Heart left ventricle (tissue), 13 donors: ENCODE results near the gene DNAH14.

ENCODE experiments used
- CTCF ChIP-seq, 12 donors: fragments of 200-600 bp; sonication (generic) in 4 of 12; IDR thresholded peaks; one replicate each; pipeline versions ENCODE4 v1.5.0 to v1.8.0; 2018 to 2022; ENCODE audit warnings: antibody characterized with exemption in 12 of 12, mild to moderate bottlenecking in 5 of 12
- POLR2A ChIP-seq, 2 donors: fragments of 450-650 bp; IDR thresholded peaks; one replicate each; pipeline ENCODE4 v1.6.1; 2017; ENCODE audit warnings: antibody characterized with exemption in 2 of 2, mild to moderate bottlenecking in 2 of 2, moderate library complexity in 2 of 2
- donor health status: ischemic (EF 13 %, LVEDD 7.1; RV severe dilation, severe dysfunction).
- donor health status: DM: no; HTN: yes; CAD: no.
- donor health status: DM: no; HTN: no; CAD: no.
- donor health status: ischemic (EF 25% LVEDD 6.9; RV normal size, moderate dysfunction).
- donor health status: ischemic (EF 25% LVEDD 5.7; RV mildly dilated, moderate dysfunction).
- donor health status: ischemic (EF 35%, LVEDD 5.7; RV mildly dilated, moderate dysfunction).
- donor health status: nonischemic (EF 11% LVEDD 7.7; RV severe dilation, severe dysfunction).
- donor health status: DM: yes; HTN: yes; CAD: no.
- donor health status: PGD.
- donor health status: ischemic (EF 29% LVEDD 5.4; RV normal size, mild dysfunction).
- donor health status: nonischemic (EF 23%, LVEDD 6.1; RV moderate dilation, normal function).

- TF ChIP-seq CTCF (IDR thresholded peaks at IDR 0.05) (no peak), POLR2A (IDR thresholded peaks at IDR 0.05) (no peak)
Observed at GRCh38 chr1:225230483-225230882, 301.0 kb downstream of the DNAH14 start.
